ENCODE results near the gene NFKBIB.
"Not testable (repeated sequence)": the region's sequence is repeated elsewhere in the genome, so short reads cannot be mapped to it uniquely, and the experiment has no call there.

NFKBIB gene

GRCh38 chr19:38931521-38931793 is 31.7 kb downstream of the NFKBIB start:
- peaks cover 32 to 63% (median 50%) of the 10 kb centered on the region in 11 experiments for H3K36me3 ChIP-seq
- peaks cover 0 to 46% (median 7%) of the 10 kb centered on the region in 11 experiments; a peak in 10 of 22 replicates for H4K20me1 ChIP-seq
- no peak for TF ChIP-seq Cebpa-rat (IDR thresholded peaks at IDR 0.05)
- peak overlapping the region; percentile 80 to 91 (median 86) for H3K4me3 ChIP-seq
- peak overlapping the region; percentile 79 to 97 (median 94) for H3K4me2 ChIP-seq
- H3K9me3 ChIP-seq (replicated peaks in 1 of 11): peaks cover 17 to 40% (median 33%) of the 10 kb centered on the region in 11 experiments
- H3K4me1 ChIP-seq: peaks cover 26 to 38% (median 30%) of the 10 kb centered on the region in 10 experiments
- H3K27ac ChIP-seq: peak overlapping the region; percentile 70 to 92 (median 89); a peak in 21 of 22 replicates
- H3K27me3 ChIP-seq: no peaks in the 10 kb centered on the region
- peak overlapping the region; percentile 84 to 92 (median 88) for H3K9ac ChIP-seq

GRCh38 chr19:38932425-38933179 is 32.8 kb downstream of the NFKBIB start:
- H3K4me2 ChIP-seq: peak overlapping the region; percentile 79 to 97 (median 94)
- peaks cover 0 to 44% (median 7%) of the 10 kb centered on the region in 11 experiments; a peak in 10 of 22 replicates for H4K20me1 ChIP-seq
- no peaks in the 10 kb centered on the region for H3K27me3 ChIP-seq
- no peak for TF ChIP-seq Cebpa-rat (IDR thresholded peaks at IDR 0.05)
- H3K27ac ChIP-seq: no peak overlapping the region
- peaks cover 17 to 40% (median 33%) of the 10 kb centered on the region in 11 experiments for H3K9me3 ChIP-seq (replicated peaks in 1 of 11)
- peak overlapping the region in 9 of 10 experiments; percentile 80 to 91 (median 87); a peak in 11 of 20 replicates for H3K4me3 ChIP-seq
- H3K4me1 ChIP-seq: peaks cover 26 to 38% (median 30%) of the 10 kb centered on the region in 10 experiments
- H3K36me3 ChIP-seq: peaks cover 32 to 54% (median 45%) of the 10 kb centered on the region in 11 experiments
- H3K9ac ChIP-seq: peak overlapping the region in 9 of 11 experiments; percentile 84 to 89 (median 87); a peak in 10 of 22 replicates

DNA sequence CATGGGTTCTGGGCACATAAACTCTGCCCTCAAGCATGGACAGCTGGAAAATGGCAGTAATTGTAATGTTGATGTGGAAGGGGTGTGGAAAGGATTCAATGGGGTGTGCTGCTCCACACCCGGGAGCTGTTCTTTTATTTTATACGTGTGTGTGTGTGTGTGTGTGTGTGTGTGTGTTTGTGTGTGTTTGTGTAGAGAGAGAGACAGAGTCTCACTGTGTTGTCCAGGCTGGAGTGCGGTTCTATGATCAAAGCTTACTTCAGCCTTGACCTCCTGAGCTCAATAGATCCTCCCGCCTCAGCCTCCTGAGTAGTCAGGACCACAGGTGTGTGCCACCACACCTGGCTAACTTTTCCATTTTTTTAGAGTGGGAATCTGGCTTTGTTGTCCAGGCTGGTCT is 33.8 kb downstream of the NFKBIB start:
- Histone ChIP-seq H3K4me1 (peaks cover 26 to 36% (median 30%) of the 10 kb centered on the region in 10 experiments), H3K36me3 (peaks cover 32 to 44% (median 38%) of the 10 kb centered on the region in 11 experiments), H3K4me3 (no peak overlapping the region), H3K9ac (no peak overlapping the region), H3K9me3 (replicated peaks in 1 of 11) (peaks cover 17 to 40% (median 33%) of the 10 kb centered on the region in 11 experiments), H3K27me3 (no peaks in the 10 kb centered on the region), H3K4me2 (0 out of 22 replicates have a peak overlapping the region, but pooled peaks of 1 of the 11 experiments have one; percentile 97), H4K20me1 (peaks cover 0 to 41% (median 7%) of the 10 kb centered on the region in 11 experiments; a peak in 10 of 22 replicates), H3K27ac (no peak overlapping the region)
- no peak for TF ChIP-seq Cebpa-rat (IDR thresholded peaks at IDR 0.05)

GRCh38 chr19:38939957-38940356 is 40.2 kb downstream of the NFKBIB start:
- peaks cover 4 to 10% (median 8%) of the 10 kb centered on the region in 11 experiments for H3K36me3 ChIP-seq
- peak overlapping the region in 2 of 11 experiments; percentile 25 to 39; a peak in 2 of 22 replicates for H3K9ac ChIP-seq
- peaks cover 7 to 20% (median 11%) of the 10 kb centered on the region in 11 experiments for H3K9me3 ChIP-seq (replicated peaks in 1 of 11)
- peaks cover 7 to 20% (median 15%) of the 10 kb centered on the region in 10 experiments; a peak in 16 of 20 replicates for H3K4me1 ChIP-seq
- no peak overlapping the region for H3K27ac ChIP-seq
- TF ChIP-seq Cebpa-rat (IDR thresholded peaks at IDR 0.05): no peak
- H3K4me2 ChIP-seq: peak overlapping the region in 8 of 11 experiments; percentile 1 to 19 (median 4); a peak in 4 of 22 replicates
- H3K27me3 ChIP-seq: no peaks in the 10 kb centered on the region
- H4K20me1 ChIP-seq: no peaks in the 10 kb centered on the region
- no peak overlapping the region for H3K4me3 ChIP-seq

- H3K4me2 ChIP-seq: peak overlapping the region in 8 of 11 experiments; percentile 20 to 58 (median 44); a peak in 15 of 22 replicates
- not testable (repeated sequence) for H3K27me3 ChIP-seq; H3K27ac ChIP-seq; H3K4me3 ChIP-seq; H3K9me3 ChIP-seq (replicated peaks in 1 of 11); H3K9ac ChIP-seq; H4K20me1 ChIP-seq; H3K36me3 ChIP-seq
- peaks cover 7 to 20% (median 15%) of the 10 kb centered on the region in 10 experiments; a peak in 16 of 20 replicates for H3K4me1 ChIP-seq
Observed at GRCh38 chr19:38941466-38941865, 41.7 kb downstream of the NFKBIB start.

GRCh38 chr19:38941979-38942378 is 42.2 kb downstream of the NFKBIB start:
- no peak overlapping the region; a peak in 1 of 22 replicates for H3K9ac ChIP-seq
- H4K20me1 ChIP-seq: no peaks in the 10 kb centered on the region
- H3K4me3 ChIP-seq: no peak overlapping the region
- H3K4me1 ChIP-seq: peaks cover 7 to 20% (median 15%) of the 10 kb centered on the region in 10 experiments; a peak in 16 of 20 replicates
- H3K27ac ChIP-seq: no peak overlapping the region
- H3K36me3 ChIP-seq: no peaks in the 10 kb centered on the region
- no peak for TF ChIP-seq Cebpa-rat (IDR thresholded peaks at IDR 0.05)
- no peaks in the 10 kb centered on the region for H3K27me3 ChIP-seq
- peaks cover 0 to 8% (median 0%) of the 10 kb centered on the region in 11 experiments; a peak in 4 of 22 replicates for H3K9me3 ChIP-seq (replicated peaks in 1 of 11)
- peak overlapping the region in 8 of 11 experiments; percentile 20 to 58 (median 44); a peak in 14 of 22 replicates for H3K4me2 ChIP-seq

- H3K4me3 ChIP-seq: no peak overlapping the region
- no peaks in the 10 kb centered on the region for H4K20me1 ChIP-seq
- H3K4me1 ChIP-seq: peaks cover 7 to 20% (median 15%) of the 10 kb centered on the region in 10 experiments; a peak in 16 of 20 replicates
- TF ChIP-seq Cebpa-rat (IDR thresholded peaks at IDR 0.05): no peak
- peaks cover 0 to 8% (median 0%) of the 10 kb centered on the region in 11 experiments; a peak in 4 of 22 replicates for H3K9me3 ChIP-seq (replicated peaks in 1 of 11)
- H3K27ac ChIP-seq: no peak overlapping the region
- H3K27me3 ChIP-seq: no peaks in the 10 kb centered on the region
- no peaks in the 10 kb centered on the region for H3K36me3 ChIP-seq
- peak overlapping the region in 4 of 11 experiments; percentile 35 to 58 (median 46); a peak in 5 of 22 replicates for H3K4me2 ChIP-seq
- no peak overlapping the region; a peak in 1 of 22 replicates for H3K9ac ChIP-seq
Observed at GRCh38 chr19:38942471-38943181, 42.9 kb downstream of the NFKBIB start.

DNA sequence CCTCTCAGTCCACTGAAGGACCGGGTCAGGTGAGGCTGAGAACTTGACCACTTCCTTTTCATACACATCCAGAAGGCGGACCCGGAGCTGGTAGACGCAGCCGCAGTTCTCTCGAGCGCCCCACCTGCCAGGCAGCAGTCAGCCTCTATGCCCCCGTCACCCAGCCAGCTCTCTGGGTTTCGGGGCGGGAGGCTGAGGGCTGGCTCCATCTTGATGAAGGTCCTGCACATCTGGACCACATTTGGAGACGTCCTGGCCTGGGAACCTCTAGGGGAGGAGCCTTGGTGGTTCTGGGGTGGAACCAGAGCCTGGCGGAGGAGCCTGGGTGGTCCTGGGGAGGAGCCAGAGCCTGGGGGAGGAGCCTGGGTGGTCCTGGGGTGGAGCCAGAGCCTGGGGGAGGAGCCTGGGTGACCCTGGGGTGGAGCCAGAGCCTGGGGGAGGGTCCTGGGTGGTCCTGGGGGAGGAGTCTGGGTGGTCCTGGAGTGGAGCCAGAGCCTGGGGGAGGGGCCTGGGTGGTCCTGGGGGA is 45.3 kb downstream of the NFKBIB start:
- H3K27me3 ChIP-seq: no peaks in the 10 kb centered on the region
- no peak overlapping the region for H3K4me3 ChIP-seq
- no peak overlapping the region for H3K9ac ChIP-seq
- H3K4me1 ChIP-seq: peaks cover under 1 to 17% (median 13%) of the 10 kb centered on the region in 10 experiments; a peak in 15 of 20 replicates
- H3K27ac ChIP-seq: no peak overlapping the region
- H3K4me2 ChIP-seq: no peak overlapping the region
- H3K36me3 ChIP-seq: no peaks in the 10 kb centered on the region
- H4K20me1 ChIP-seq: no peaks in the 10 kb centered on the region
- H3K9me3 ChIP-seq (replicated peaks in 1 of 11): peaks cover 0 to 8% (median 0%) of the 10 kb centered on the region in 11 experiments; a peak in 4 of 22 replicates
- TF ChIP-seq Cebpa-rat (IDR thresholded peaks at IDR 0.05): no peak
